Calu3 (cell line): ENCODE results near the gene GPR82. TPM values are rescaled to one million over a fixed set of nuclear protein-coding genes. Genes with fewer than 3 reads are reported as not detected.
A peak's percentile ranks its signal among the peaks of the same experiment; 100 is the strongest.

Source experiments
- BruUV-seq: library from RNA; stranded (reverse); fragments of 400-500 nt; replicated peaks from 2 replicates; lab custom pipeline; 2021; lab: Mats Ljungman, UMichigan
- CTCF ChIA-PET: fragments of 300-600 bp; sonication (Branson Sonifier 250); formaldehyde crosslinking; loops from one replicate; lab custom pipeline; 2022; ENCODE audit warnings: antibody characterized with exemption; lab: Charles Lee
- DNase-seq: peaks from one replicate; pipeline ENCODE4 v3.0.0; 2022
- H3K27ac Mint-ChIP-seq: one replicate; pipeline ENCODE4 v1.8.0; 2022; ENCODE audit warnings: mixed read lengths; ENCODE audit not compliant: unreplicated experiment
- H3K27me3 Mint-ChIP-seq: one replicate; pipeline ENCODE4 v1.8.0; 2022; ENCODE audit warnings: mixed read lengths; ENCODE audit not compliant: unreplicated experiment
- H3K36me3 Mint-ChIP-seq: one replicate; pipeline ENCODE4 v1.8.0; 2022; ENCODE audit warnings: mild to moderate bottlenecking, moderate library complexity, mixed read lengths; ENCODE audit not compliant: insufficient read depth, unreplicated experiment
- H3K4me1 Mint-ChIP-seq: one replicate; pipeline ENCODE4 v1.8.0; 2022; ENCODE audit warnings: mild to moderate bottlenecking, low read depth, mixed read lengths; ENCODE audit not compliant: unreplicated experiment
- H3K4me3 Mint-ChIP-seq: one replicate; pipeline ENCODE4 v1.8.0; 2022; ENCODE audit warnings: mild to moderate bottlenecking, low read depth, moderate library complexity, mixed read lengths; ENCODE audit not compliant: unreplicated experiment
- H3K9me3 Mint-ChIP-seq: one replicate; pipeline ENCODE4 v1.8.0; 2022; ENCODE audit warnings: low read depth, mixed read lengths; ENCODE audit not compliant: unreplicated experiment
- intact Hi-C: fragments of 100-400 bp; cut with micrococcal nuclease; formaldehyde crosslinking; loops from one replicate; pipeline ENCODE4 v1.10.0; 2022; ENCODE audit not compliant: unreplicated experiment
- total RNA-seq: library from RNA; stranded (reverse); gene quantifications from 2 replicates; pipeline ENCODE4 v1.2.3, GENCODE V29; 2022
- TF ChIP-seq, protein P1 (sequence below): fragments of 200-600 bp; IDR thresholded peaks from one replicate; pipeline ENCODE4 v1.8.0; 2022; ENCODE audit warnings: antibody characterized with exemption; ENCODE audit not compliant: unreplicated experiment

The GPR82 gene
- total RNA-seq, 1 experiment from 2014 or later, result not detected

DNA sequence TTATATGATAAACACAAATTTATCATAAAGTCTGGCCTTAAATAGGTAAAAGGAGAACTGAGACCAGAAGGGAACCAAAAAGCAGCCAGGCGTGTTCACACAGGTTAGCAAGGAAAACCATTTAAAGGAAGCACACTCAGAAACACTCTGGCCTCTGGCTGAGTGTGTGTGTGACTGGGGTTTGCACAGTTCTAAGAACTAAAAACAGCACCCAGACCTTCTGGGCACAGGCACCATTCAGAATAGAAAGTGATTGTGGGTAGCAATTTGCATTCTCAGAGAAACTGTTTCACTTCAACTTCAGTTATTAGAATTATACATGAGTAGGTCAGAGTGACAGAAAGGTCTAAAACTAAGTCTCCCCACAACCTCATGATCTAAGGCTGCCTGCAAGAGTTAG, 10.0 kb downstream of the GPR82 start:
- no peaks in the 10 kb centered on the region for H3K36me3 Mint-ChIP-seq
- intact Hi-C loops, result no loop called here
- H3K27ac Mint-ChIP-seq, result no peak overlapping the region
- H3K4me3 Mint-ChIP-seq, result no peak overlapping the region
- DNase-seq, result no peak
- H3K27me3 Mint-ChIP-seq, result no peaks in the 10 kb centered on the region
- TF ChIP-seq, protein P1, sequence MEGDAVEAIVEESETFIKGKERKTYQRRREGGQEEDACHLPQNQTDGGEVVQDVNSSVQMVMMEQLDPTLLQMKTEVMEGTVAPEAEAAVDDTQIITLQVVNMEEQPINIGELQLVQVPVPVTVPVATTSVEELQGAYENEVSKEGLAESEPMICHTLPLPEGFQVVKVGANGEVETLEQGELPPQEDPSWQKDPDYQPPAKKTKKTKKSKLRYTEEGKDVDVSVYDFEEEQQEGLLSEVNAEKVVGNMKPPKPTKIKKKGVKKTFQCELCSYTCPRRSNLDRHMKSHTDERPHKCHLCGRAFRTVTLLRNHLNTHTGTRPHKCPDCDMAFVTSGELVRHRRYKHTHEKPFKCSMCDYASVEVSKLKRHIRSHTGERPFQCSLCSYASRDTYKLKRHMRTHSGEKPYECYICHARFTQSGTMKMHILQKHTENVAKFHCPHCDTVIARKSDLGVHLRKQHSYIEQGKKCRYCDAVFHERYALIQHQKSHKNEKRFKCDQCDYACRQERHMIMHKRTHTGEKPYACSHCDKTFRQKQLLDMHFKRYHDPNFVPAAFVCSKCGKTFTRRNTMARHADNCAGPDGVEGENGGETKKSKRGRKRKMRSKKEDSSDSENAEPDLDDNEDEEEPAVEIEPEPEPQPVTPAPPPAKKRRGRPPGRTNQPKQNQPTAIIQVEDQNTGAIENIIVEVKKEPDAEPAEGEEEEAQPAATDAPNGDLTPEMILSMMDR, result no peak
- CTCF ChIA-PET, result no interaction called here
- no TSS peak for BruUV-seq
- peaks cover 7% of the 10 kb centered on the region for H3K4me1 Mint-ChIP-seq
- no peaks in the 10 kb centered on the region for H3K9me3 Mint-ChIP-seq

DNA sequence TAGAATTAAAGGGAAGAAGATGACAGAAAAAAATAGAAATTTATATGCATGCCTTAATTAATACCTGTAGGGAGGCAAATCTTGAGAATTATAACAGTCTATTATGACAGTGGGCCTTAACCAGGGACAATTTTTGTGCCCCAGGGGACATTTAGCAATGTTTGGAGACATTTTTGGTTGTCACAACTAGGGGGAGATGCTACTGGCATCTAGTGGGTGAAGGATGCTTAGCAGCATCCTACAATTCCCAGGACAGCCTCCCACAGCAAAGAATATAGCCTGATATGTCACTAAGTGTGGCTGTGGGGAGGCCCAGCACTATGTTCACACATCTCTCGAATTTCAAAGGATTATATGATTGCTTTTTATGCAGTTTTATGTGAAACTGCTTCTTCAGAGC, 10.5 kb downstream of the GPR82 start:
- CTCF ChIA-PET, result no interaction called here
- TF ChIP-seq, protein P1, result no peak
- peak; percentile 4 for DNase-seq
- intact Hi-C loops, result no loop called here
- no peak overlapping the region for H3K4me3 Mint-ChIP-seq
- H3K4me1 Mint-ChIP-seq, result peaks cover 7% of the 10 kb centered on the region
- no peaks in the 10 kb centered on the region for H3K27me3 Mint-ChIP-seq
- no peaks in the 10 kb centered on the region for H3K9me3 Mint-ChIP-seq
- H3K36me3 Mint-ChIP-seq, result no peaks in the 10 kb centered on the region
- no peak overlapping the region for H3K27ac Mint-ChIP-seq
- no TSS peak for BruUV-seq

DNA sequence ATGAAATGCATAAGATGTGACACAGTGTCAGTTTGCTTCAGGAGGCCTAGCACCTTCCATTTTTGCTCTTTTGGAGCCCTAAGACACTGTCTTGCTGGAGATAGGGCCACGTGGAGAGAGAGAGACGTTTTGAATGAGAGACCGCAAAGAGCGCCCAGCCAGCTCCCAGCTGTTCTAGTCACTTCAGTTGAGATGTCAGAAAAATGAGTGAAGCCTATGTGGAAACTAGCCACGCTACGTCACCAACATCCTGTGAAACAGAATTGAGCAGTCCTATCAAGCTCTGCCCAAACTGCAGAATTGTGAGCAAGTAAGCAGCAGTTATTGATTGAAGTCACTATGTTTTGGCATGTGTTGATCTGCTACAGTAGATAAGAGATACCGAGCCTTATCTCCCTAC, 13.1 kb downstream of the GPR82 start:
- no TSS peak for BruUV-seq
- intact Hi-C loops, result no loop called here

DNA sequence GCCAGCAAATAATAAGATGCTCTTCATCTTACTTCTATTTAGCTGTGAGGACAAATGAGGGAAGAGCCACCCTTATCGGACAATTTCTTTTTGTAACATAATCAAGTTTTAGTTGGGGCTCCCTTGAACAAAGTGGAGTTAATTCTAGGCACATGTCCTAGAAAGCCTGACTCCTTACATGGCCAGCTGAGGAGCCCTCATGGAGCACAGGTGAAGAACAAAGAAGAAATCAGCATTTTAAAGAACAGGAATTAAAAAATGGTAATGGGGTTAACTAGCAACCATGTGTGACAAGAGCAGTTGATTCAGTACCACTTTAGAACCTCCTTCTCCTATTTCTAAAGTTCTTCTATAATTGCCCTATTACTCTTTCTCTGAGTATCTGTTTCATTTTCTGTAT, 15.9 kb downstream of the GPR82 start:
- Mint-ChIP-seq H3K27me3 (no peaks in the 10 kb centered on the region), H3K4me1 (peaks cover 7% of the 10 kb centered on the region), H3K9me3 (no peaks in the 10 kb centered on the region), H3K4me3 (no peak overlapping the region), H3K27ac (no peak overlapping the region), H3K36me3 (no peaks in the 10 kb centered on the region)
- no peak for DNase-seq
- CTCF ChIA-PET, result no interaction called here
- no TSS peak for BruUV-seq
- TF ChIP-seq, protein P1, result no peak
- intact Hi-C loops, result no loop called here

More for the DNA sequence above, 13.1 kb downstream of the GPR82 start:
- Mint-ChIP-seq H3K36me3 (no peaks in the 10 kb centered on the region), H3K9me3 (no peaks in the 10 kb centered on the region), H3K27me3 (no peaks in the 10 kb centered on the region), H3K27ac (no peak overlapping the region), H3K4me3 (no peak overlapping the region), H3K4me1 (peaks cover 7% of the 10 kb centered on the region)
- CTCF ChIA-PET, result no interaction called here
- DNase-seq, result no peak
- TF ChIP-seq, protein P1, result no peak
